DMS 273 treated with DMSO at 0.1 percent for 48 hours (cell line): Measurements from ENCODE around the gene PTPRN2.
"Not testable (repeated sequence)": the region's sequence is repeated elsewhere in the genome, so short reads cannot be mapped to it uniquely, and the experiment has no call there.

ENCODE experiments used
- DNase-seq: peaks from one replicate; lab custom pipeline; 2025; lab: John Stamatoyannopoulos, UW

PTPRN2 gene

DNA sequence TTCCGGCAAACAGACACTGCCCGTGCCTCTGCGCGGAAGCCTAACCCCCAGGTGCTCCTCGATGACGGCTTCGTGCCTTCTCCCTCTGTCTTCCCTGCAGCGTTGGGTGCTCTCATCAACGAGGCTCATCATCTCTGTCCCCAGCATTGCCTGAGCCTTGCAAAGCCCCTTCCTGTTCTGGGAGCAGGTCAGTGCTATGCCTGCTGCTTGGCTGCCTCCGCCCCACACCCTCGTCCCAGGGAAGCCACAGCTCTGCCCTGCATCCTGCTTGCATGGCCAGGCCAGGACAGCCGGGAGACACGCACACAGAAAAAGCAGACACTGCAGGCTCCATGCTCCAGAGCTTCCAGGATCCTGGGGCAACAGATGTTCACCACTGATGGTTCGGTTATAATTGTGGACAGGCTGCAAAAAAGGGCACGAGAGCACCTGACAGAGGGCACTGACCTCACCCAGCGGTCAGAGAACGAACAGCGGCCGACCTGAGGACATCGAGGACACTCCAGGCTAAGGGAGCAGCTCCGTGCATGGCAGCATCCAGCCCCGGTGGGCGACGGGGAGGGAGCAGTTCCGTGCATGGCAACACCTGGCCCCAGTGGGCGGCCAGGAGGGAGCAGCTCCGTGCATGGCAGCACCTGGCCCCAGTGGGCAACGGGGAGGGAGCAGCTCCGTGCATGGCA, 265.5 kb downstream of the PTPRN2 start:
- no peak for DNase-seq

DNA sequence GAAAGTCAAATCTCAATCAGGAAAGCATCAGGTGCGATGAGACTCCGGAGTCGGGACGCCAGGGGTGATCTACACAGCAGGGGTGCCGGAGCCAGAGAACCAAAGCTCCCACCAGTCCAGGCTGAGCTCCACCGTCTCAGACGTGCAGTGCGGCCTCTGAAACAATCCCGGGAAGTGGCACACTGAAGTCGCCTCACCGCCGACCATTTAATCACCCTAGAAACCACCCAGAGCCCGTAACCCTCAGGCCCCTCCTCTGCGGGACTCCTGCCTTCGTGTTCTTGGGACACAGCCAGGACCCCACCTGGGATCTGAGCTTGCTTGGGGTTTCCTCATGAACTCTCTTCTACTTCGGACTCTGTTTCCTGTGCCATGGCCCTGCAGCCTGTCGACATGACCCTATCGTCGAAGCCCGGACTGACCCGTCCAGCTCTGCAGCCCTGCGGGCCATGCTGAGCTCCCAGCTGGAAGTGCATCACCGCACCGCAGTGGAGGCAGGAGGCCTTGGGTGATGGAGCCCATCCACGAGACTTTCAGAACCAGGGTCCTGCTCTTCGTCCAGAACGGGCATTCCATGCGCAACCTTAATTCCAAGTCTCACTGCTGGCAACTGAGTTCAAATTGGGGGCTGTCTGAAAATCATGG, 266.4 kb downstream of the PTPRN2 start:
- no peak for DNase-seq

DNA sequence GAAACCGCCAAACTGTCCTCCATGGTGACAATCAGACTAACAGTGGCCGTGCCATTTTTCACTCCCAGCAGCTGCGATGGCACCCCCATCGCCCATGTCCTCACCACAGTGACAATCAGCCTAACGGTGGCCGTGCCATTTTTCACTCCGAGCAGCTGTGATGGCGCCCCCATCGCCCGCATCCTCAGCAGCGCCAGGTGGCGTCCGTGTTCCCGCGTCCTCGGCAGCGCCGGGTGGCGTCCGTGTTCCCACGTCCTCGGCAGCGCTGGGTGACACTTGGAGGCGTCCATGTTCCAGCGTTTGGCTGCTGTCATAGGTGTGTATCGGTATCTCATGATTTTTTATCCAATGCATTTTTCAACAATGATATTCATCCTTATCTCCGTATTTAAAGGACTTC, 267.3 kb downstream of the PTPRN2 start:
- DNase-seq: no peak

DNA sequence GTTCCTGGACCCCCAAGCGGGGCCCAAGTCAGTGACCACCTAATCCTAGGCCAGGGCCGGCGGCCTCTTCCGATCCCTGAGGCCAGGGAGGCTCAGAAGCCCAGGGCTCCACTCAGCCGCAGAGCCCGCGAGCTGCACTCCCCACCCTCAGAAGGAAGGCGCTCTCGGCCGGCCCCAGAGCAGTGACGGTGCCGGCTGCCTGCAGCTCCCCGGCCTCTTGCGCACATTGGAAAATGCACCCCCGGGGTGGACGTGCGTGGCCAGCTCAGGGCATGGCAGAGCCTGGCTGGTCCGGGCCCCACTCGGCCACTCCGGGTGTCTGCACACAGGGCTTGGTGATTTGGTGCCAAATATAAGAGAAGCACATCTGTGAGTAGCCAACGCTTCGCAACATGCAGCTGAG, 269.1 kb downstream of the PTPRN2 start:
- DNase-seq: no peak

DNA sequence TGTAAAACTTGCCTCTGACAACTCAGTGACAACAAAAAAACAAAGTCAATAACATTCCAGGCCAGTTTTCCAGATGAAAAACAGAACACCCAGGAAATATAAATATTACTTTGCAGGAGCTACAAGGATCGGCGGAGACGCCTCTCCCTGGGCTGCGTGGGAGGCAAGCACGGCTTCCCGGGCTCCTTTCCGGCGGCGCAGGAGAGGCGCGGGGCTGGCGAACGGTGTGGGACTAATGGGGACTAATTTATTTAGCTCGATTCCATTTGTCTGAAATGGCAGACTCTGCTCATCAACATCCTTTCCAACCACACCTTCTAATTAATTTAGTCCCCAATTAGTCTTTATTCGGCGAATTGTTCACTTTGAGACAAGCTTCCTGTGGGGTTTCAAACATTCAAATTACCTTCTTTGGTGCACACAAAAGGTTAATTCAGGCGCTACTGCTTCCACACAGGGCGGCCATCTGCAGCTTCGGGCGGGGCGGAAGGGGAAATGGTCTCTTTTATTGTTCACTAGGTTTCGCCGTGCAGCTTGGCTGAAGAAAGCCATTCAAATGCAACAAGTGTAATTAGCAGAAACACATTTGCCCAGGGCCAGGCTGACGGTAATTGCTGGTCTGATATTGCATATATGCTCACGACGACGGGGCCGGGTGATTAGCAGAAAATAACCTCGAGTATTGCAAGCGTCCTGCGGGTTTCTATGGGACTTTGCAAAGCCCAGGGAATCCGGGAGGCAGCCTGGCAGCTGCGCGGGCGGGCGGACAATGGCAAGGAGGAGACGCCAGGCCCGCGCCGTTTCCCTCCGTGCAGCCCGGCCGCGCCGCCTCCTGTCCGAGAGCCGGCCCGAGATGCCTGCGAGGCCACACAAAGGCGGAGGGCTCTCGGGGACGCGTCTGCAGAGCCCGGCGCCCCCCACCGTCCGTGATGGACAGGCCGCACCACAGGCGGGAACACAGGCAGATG, 270.1 kb downstream of the PTPRN2 start:
- no peak for DNase-seq

DNA sequence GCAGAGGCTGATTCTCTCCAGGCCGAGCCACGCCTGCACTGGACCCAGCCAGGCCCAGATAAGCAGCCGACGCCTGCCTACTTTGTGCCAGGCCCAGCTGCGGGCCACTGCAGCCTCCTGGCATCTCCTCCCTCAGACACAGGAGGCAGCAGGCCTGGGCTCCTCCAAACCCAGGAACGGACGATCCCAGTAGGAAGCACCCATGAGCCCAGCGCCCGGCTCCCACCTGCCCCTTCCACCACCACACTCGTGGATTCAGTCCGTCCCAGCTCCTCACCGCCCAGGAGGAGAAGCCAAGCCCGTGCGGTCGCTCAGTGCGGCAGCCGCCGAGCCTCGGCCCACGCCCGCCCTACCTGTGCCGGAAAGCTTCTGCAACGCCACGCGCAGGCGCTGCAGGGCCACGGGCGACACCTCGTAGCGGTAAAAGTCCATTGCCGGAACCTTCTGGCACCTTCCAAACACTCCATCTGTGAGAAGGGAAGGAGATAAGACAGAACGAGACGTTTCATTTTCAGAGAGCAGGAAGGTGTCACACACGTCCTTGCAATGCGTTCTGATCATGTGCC, 271.1 kb downstream of the PTPRN2 start:
- DNase-seq: no peak

DNA sequence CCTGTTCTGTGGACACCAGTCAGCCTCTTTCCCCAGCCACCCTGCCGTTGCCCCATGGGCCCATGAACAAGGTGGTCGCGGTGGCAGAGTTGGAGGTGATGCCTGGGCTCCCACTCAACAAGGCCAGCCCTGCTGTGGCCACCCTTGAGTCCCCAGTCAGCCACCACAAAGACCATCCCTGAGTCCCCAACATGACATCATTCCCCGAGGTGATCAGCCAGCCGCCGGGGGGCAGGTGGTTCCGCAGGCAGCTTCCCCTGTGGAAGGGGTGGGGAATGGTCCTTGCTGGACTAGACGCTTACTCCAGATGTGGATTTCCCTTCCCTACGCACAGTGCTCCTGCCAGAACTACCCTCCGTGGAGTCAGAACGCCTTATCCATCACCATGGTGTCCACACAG, 271.7 kb downstream of the PTPRN2 start:
- no peak for DNase-seq

DNA sequence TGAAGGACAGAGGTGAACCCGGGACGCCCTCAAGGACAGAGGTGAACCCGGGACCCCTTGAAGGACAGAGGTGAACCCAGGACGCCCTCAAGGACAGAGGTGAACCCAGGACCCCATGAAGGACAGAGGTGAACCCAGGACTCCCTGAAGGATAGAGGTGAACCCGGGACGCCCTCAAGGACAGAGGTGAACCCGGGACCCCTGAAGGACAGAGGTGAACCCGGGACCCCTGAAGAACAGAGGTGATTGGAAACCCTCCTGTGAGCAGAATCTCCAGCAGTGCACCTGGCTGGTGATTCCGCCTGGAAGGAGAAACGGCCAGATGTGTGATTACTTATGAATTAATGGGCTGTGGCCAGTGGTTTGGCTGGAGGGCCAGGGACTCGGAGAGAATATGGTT, 272.3 kb downstream of the PTPRN2 start:
- no peak for DNase-seq

DNA sequence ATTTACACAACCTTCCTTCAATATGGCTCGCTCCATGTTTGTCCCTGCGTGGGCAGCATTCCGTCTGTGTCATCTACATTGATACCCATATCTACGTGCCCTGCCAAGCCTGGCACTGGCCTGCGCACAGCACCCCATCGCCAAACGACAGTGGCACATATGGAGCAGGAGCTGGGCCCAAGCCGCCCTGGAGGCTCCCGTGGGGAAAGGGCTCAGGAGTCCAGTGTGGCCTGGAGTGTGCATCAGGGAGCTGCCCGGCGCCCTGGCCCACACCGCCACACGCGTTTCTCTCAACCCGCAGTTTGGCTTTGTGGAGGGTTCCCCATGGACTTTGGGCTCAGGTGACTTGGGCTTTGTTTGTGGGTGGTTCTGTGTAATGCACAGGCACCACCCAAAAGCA, 273.2 kb downstream of the PTPRN2 start:
- DNase-seq: no peak

DNA sequence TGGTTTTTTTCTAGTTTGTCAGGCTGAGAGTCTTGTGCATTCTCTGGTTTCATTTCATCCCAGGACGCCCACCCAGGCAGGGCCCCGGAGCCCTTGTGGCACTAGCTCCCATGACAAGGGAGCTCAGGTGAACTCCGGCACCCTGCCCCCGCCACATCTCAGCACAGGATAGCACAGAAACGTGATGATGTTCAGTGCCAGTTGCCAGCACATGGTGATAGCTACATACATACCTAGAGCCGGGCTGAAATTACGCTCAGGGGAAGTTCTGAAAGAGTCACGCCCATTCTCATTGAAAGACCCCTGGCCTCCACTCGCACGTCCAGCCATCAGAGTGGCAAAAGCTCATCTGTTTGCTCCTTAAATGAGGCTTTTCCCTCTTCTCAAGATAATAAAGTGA, 273.7 kb downstream of the PTPRN2 start:
- DNase-seq: no peak

DNA sequence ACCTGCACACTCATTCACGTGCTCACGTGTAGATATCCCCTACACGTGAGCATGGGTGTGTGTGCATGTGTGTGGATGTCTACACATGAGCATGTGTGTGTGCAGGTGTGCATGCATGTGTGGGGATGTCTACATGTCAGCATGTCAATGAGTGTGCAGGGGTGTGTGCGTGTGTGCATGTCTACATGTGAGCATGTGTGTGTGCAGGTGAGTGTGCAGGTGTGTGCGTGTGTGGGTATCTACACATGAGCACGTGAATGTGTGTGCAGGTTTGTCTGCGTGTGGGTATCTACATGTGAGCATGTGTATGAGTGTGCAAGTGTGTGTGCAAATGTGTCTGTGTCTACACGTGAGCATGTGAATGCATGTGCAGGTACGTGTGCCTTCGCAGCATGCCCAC, 274.8 kb downstream of the PTPRN2 start:
- DNase-seq: no peak

DNA sequence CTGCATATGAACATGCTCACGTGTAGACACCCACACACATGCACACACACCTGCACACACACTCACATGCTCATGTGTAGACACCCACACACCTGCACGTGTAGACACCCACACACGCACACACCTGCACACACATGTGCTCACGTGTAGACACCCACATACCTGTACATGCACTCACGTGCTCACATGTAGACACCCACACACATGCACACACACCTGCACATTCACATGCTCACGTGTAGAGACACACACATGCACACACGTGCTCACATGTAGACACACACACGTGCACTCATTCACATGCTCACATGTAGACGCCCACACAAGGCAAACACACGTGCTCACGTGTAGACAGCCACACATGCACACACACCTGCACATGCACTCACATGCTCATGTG, 275.8 kb downstream of the PTPRN2 start:
- no peak for DNase-seq

DNA sequence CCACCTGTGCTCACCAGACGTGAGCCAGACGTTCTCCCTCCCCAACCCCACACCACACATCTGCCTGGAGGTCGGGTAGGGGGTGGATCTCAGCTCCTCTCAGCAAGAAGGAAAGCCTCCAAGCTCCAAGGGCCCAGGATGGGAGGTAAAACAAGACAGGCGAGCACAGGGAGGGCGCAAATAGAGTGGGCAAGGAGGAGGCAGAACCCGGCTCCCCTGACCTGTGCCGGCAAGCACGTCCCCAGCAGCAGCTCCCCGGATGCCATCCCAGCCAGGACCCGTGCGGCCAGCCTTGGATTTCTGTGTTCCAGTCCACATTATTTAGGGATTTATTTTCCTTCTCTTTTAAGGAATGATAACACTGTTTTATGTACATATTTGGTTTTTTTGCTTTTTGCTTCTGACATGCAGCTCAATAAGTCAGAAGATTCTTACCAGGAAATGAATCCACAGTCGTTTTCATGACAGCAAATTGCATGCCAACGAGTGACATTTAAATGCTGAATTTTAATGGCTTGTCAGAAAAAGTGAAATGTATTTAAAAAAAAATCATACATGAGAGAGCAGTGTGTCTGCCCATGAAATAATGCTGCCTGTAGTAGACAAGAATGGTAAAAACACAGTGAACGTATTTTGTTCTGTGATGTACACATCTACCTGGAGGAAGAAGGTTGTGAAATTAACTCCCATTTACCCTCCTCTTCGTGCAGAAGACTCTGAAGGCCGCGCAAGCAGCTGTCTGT, 276.5 kb downstream of the PTPRN2 start:
- no peak for DNase-seq

DNA sequence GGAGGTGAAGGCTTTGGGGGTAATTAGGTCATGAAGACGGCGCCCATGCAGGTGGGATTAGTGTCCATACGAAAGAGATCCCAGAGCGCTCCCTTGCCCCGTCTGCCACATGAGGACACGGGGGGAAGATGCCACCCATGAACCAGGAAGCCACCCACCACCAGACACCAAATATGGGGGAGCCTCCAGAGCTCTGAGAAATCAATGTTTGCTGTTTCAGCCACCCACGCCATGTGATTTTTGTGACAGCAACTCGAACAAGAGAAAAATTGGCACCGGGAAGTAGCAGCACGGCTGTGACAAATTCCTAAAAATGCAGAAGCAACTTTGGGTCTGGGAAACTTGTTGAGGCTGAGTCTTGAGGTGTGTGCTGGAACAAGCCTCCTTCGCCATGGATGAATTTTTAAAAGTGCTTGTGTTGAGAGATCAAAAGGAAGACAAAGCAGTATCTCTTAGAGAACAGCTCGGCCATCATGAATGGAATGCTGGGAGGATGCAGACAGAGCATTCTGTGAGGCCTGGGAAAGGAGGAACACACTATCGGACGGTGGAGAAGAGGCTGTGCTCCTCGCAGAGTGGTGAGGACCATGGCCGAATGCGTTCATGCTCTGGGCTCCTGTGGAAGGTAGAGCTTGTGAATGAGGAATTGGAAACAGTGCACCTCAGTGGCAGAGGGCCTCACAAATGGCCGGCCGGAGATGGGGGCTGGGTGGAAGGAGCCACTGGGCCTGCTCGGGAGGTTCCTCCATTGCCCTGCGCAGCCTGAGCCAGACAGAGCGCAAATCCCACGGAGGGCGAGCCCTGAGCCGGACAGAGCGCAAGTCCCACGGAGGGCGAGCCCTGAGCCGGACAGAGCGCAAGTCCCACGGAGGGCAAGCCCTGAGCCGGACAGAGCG, 277.5 kb downstream of the PTPRN2 start:
- no peak for DNase-seq

DNA sequence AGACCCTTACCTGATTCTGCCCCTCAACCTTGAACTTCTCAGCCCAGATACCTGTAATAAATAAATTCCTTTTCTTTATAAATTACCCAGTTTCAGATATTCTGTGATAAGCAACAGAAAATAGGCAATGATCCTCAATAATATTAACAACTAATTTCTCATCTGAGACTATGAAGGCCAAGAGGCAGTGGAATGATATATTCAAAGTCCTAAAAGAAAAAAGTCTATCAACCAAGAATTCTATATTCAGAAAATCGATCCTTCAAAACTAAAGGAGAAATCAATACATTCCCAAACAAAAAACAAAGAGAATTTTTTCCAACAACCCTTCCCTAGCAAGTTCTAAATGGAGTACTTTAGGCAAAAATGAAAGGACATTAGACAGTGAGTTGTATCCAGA, 279.6 kb downstream of the PTPRN2 start:
- no peak for DNase-seq

DNA sequence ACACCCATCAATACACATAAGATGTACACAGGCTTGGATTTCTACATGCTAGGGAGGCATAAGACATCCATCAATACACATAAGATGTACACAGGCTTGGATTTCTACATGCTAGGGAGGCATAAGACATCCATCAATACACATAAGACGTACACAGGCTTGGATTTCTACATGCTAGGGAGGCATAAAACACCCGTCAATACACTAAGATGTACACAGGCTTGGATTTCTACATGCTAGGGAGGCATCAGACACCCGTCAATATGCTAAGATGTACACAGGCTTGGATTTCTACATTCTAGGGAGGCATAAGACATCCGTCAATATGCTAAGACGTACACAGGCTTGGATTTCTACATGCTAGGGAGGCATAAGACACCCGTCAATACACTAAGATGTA, 283.6 kb downstream of the PTPRN2 start:
- not testable (repeated sequence) for DNase-seq

DNA sequence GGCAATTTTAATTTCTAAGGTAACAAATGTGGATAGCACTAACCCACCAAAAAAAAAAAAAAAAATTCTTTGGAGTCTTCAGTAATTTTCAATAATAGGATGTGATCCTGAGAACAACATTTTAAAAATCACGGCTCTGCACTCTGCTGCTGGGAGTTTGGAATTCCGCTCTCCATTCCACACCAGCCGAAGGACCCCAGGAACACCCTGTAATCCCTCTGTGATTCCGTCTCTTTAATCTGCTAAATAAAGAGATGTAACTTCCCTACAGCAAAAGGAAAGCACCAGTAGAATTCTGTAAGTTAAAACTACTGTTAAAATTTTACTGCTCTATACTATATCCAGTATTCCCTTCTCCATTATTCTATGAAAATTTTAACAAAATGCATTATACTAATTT, 284.5 kb downstream of the PTPRN2 start:
- no peak for DNase-seq

DNA sequence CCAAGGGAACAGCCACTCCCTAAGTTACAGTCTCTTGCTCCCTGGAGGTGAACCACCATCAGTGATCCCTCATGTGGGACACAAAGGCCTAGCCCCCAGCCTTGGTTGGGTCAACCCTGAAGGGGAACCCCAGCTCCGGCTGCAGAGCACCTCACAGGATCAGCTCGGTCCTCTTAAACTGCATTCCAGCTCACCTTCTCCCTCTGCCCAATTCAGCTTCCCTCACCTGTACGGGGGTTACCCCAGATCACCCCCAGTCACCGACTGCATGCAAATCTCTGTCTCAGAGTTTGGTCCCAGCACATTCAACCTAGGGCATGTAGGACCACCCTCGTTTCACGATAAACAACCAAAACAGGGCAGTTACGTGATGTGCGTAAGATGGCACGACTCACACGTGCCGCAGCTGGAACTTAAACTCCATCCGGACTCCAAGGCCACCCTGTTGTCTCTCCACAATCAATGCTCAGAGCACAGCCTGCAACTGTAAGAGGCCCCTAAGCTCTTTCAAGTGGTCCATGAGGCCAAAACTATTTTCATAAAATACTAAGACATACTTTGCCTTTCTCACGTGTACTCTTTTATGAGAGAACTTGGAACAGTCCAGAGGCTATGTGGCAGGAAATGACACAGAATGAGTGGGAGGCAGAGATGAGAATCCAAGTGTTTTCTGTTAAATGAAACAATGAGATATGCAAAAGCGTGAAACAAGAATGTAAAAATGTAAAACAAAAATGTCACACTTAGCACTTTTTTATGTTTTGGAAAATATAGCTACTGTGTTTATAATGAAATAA, 285.2 kb downstream of the PTPRN2 start:
- no peak for DNase-seq

DNA sequence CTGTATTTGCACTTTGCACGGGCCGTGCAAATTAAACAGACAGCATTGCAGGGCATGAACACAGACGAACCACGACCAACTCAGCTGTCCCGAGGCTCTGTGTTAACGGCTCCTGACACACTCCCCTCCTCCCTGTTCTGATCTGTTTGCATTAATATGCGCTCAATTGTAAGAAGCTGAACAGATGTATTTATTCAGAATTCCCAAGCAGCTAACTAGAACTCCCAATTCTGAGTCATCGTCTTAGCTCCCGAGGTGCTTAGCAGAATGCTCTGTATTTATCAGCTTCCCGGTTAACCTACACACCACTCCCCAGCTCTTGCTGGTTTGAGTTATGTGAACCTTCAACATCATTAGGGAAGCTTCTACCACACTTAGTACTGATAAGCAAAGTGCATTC, 286.4 kb downstream of the PTPRN2 start:
- no peak for DNase-seq

DNA sequence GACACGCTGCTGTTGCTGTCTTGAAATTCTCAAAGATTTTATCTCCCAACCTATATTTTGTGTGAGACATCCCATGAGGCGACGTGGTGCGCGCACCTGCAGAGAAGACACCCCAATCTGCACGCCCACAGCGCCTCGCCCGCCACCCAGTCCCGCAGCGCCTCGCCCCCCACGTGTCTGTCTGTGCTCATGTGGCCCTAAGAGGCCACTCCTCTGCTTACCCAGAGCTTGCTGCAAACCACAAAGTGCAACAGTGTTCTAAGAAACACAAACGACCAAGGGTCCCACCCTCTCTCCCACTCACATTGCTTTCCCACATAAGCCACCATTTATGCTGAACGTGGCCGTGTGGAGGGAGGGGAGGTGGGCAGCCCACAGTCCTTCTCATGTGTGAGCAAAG, 287.2 kb downstream of the PTPRN2 start:
- DNase-seq: no peak
